HG03139 (cell line): ENCODE data around the gene SERPINE2.

Source experiments
- ATAC-seq: cut with Tn5 transposase; IDR thresholded peaks from one replicate; pipeline ENCODE4 v1.9.1; 2021; ENCODE audit not compliant: unreplicated experiment

Gene SERPINE2

GRCh38 chr2:223944703-223945531 lies 94.2 kb downstream of the SERPINE2 start, which contains the start of gene WDFY1:
TSS of gene WDFY1 (minus strand) at chr2:223945335. CDS start at chr2:223945284, 51 bp downstream.
- ATAC-seq, result peak; percentile 76

- no peak for ATAC-seq
Measured at GRCh38 chr2:223944166-223944702, 94.9 kb downstream of the SERPINE2 start.

- no peak for ATAC-seq
Measured at GRCh38 chr2:223943561-223944008, 95.5 kb downstream of the SERPINE2 start.

GRCh38 chr2:223943135-223943534 lies 96.0 kb downstream of the SERPINE2 start:
- ATAC-seq, result no peak

GRCh38 chr2:223941579-223942277 lies 97.4 kb downstream of the SERPINE2 start:
- ATAC-seq, result peak; percentile 36

- peak; percentile 27 for ATAC-seq
Measured at GRCh38 chr2:223939438-223939837, 99.6 kb downstream of the SERPINE2 start.

- no peak for ATAC-seq
Measured at GRCh38 chr2:223937535-223937934, 101.6 kb downstream of the SERPINE2 start.

- ATAC-seq, result no peak
Measured at GRCh38 chr2:223936862-223937326, 102.2 kb downstream of the SERPINE2 start.

- ATAC-seq, result no peak
Measured at GRCh38 chr2:223935459-223936125, 103.5 kb downstream of the SERPINE2 start.

GRCh38 chr2:223934870-223935269 lies 104.2 kb downstream of the SERPINE2 start:
- no peak for ATAC-seq

GRCh38 chr2:223932816-223933800 lies 106.0 kb downstream of the SERPINE2 start:
- no peak for ATAC-seq

- ATAC-seq, result no peak
Measured at GRCh38 chr2:223930103-223930976, 108.7 kb downstream of the SERPINE2 start.

- ATAC-seq, result no peak
Measured at GRCh38 chr2:223929571-223930102, 109.4 kb downstream of the SERPINE2 start.

GRCh38 chr2:223928113-223929006 lies 110.7 kb downstream of the SERPINE2 start:
- ATAC-seq, result no peak

- ATAC-seq, result no peak
Measured at GRCh38 chr2:223925106-223925505, 114.0 kb downstream of the SERPINE2 start.
